NCI-H1105 (cell line): ENCODE measurements around the gene ADAMTS2.

Source experiments
- DNase-seq: peaks from one replicate; lab custom pipeline; 2025; lab: John Stamatoyannopoulos, UW

The ADAMTS2 gene

DNA sequence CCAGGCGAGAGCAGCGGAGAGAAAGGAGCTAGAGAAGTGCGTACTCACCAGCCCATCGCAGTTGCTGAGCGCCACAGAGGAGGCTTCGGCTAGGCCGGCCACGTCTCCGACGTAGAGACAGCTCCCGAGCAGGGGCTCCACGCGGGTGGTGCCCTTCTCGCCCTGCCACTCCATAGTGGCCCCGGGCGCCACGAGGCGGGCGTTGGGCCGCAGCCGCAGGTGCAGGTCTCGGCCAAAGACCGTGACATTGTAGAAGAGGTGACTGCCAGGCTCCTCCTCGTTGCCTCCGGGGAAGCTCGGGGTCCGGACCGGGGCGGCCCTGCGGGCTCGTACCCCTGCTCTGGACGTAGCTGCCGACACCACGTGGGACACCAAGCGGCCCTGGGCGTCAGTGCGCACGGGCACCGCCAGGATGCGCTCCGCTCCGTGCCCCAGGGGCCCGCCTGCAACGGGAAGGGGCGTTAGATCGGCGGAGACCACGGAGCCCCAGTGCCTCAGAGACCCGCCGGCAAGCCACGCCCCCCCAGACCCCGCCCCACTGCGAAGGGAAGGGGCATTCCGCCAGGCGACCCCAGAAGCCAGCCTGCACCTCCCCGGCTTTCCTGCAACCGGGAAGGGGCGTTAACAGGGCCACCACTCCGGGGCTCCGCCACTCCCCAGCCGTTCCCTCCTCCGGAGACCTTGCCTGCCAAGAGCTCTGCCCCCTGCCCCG, 1.4 kb downstream of the ADAMTS2 start:
- DNase-seq: no peak

DNA sequence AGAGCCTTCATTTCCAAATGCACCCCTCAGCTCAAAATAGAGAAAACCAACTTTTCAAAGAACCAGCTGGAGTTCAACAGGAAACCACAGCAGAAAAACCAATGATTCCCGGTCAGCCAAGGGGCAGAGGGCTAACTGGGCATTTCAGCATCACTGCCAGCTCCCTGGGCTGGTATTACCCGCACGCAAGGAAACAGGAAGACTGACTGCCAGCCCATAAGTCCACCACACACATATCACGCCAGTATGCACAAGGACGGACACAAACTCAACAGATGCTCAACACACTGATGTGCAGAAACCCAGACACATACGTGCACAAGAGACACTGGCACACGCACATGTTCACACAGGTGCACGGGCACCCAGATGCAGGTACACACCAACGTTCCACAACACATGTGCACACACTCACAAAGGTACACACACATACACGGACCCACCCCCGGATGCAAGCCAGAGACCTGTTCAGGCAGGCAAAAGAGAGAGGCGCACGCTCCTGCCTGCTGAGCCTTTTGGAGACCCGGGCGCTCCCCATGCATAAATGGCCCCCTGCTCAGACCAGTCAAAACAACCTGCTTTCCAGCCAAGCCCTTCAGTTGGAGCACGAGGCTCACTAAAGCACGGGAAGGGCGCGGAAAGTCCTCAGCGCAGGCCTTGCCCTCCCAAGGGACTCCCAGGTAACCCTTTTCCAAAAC, 2.1 kb downstream of the ADAMTS2 start:
- DNase-seq: no peak

DNA sequence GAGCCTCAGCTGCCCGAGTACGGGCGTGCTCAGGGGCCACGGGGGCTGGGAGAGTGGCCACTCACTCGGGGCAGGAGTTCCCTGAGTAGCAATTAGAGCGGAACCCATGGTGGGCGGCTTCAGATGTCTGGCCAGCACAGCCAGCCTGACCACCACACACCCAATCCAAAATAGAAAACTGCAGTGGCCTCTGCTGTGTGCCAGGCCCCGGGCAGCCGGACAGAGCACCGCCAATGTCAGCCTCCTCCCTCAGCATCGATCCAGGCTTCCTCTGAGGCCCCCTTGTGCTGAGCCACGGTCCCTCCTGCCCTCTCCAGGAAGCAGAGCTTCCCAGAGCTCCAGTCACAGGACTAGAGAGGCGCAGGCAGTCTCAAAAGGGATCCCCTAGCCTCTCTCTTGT, 2.7 kb downstream of the ADAMTS2 start:
- DNase-seq: no peak

DNA sequence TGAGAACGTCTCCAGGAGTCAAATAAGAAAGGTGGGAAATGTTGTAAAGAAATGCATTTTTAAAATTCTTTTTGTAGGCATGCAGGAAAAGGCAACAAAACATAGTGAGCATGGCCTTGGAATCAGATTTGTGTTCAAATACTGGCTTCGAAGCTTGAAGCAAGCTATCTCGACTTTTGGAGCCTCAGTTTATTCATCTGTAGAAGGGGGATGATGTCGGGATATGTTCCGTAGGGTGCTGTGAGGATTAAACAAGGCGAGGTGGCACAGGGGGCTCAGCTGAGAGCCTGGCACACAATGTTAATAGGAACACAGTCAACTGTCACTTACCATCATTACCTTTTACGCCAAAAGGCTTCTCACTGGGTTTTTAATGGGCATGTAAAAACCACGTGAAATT, 4.8 kb downstream of the ADAMTS2 start:
- DNase-seq: no peak

DNA sequence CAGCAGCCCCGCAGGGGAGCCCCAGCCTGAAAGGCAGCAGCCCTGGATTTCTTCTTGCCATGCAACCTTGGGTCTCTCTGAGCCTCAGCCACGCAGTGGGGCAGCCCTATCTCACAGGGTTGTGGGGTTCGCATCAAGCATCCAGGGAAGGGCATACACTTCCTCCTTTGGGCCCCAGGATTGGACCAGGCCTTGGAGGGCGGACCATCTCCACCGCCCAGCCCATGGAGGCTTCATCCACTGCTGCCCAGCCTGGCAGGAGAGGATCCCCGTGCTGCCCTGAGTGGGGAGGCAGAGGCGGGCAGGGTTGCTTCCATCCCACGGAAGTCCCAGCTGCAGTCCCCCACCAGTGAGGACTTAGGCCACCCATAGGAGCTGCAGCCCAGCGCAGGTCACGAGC, 5.3 kb downstream of the ADAMTS2 start:
- DNase-seq: no peak

DNA sequence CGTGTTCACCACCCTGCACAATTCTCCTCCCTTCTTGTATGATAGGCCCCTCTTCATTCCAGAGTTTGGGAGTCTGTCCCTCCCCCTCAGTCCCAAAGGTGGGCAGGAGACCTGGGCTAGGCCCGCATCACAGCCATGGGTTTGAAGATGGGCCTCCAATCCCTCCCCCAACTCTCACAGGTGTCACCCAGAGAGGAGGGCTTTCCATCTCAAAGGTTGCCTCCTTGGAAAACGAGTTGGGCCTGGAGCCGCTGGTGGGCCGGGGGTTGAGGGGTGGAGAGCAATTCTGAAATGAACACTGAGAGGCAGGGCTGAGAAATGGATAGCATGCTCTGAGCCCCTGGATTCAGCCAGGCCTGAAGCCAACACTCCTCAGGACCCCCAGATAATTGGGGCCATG, 6.2 kb downstream of the ADAMTS2 start:
- no peak for DNase-seq

DNA sequence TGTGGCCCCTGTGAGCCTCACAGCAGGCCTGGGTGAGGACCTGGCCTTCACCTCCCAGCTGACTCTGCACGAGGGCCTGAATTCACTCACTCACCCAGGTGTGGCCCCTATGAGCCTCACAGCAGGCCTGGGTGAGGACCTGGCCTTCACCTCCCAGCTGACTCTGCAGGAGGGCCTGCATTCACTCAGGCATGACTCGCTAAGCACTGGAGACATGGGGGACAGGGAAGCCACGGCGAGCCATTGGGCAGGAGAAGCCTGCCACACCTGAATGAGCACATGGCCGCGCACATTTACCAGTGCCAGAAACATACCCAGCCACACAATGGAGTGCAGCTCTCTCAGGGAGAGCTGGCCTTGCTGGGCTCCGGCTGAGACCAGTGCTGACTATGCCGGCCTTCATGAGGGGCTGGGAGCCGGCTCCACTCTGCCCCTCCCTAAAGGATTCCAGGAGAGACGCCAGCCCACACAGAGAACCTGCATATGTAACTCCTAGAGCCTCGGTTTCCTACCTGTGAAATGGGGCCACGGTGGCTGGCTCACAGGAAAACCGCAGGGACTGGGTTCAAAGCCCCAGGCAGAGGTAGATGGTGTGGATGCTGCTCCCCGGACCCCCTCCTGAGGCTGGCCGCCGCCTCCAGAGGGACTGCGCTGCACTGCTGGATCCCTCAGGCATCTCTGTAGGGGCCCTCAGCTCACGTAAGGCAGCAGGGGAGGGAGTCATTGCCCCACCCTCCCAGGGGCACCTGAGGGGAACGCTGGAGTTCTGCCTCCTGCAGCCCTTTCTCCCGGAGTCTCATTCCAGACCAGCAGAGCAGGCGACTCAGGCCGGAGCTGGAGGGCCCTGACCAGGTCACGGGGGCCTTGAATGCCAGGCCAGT, 7.2 kb downstream of the ADAMTS2 start:
- DNase-seq: no peak

DNA sequence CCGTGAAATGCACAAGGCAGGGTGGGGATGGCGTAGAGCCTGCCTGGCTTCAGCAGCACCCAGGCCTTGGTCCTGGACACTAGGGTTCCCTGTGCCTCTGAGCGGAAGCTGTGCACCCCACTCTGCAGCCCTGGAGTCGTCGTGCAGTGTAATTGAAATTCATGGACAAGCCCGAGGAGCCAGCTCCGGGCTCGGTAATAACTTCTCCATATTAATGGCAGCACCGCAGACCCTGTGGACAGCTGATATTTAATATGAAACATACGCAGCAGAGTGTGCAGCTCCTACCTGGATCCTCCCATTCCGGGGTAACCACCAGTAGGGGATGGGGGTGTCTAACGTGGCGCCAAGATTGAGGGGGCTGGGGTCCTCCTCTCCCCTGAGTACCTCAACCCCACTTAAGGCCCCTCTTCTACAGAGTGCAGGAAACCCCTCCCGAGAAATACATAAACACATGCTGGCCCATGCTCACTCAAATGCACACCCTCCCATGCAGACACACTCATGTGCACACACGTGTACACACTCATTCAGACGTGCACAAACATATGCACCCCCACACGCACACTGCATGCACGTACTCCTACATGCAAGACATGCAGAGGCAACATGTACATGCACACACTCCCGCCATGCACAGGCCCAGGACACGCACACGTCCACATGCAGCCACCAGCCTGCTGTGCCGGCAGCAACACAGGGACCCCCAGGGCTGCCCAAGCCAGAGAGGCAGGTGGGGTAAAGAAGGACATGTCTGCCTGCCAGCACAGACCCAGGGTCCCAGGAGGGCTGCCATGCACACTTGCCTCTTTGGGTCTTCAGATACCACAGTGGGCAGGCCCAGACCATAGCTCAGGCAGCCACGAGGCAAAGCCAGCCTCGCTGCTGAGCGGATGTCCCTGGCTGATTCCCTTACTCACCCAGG, 8.1 kb downstream of the ADAMTS2 start:
- DNase-seq: no peak

DNA sequence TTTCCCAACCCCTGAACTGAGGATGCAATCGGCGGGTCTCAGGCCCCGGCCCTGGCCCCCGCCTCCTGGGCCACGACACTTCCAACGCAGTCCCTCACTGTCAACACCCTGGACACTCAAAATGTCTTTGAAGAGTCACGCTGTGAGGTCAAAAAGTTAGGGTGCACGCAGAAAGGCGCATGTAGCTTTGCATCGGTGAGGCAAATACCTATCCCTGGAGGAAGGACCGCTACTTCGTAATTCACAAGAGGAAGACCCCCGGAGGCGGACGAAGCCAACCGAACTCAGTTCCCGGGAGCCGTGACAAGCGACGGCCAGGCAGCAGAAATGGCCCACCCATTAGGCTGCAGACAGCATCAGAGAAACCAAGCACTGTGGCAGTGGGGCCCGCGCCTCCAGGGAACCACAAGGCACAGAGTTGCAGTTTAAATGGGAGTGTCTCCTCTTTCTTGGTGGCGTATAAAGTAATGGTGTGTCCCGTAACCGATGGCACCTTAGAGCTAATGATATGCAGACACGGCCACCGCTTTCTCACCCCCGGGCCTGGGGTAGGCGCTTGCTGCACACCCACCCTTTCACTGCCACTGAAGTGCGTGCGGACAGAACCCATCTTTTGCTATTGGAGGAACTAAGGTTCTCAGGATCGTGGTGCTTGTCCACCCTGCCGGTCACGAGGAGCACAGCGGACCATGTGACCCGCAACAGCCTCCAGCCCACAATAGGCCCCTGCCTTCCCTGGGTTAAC, 9.0 kb downstream of the ADAMTS2 start:
- DNase-seq: no peak

DNA sequence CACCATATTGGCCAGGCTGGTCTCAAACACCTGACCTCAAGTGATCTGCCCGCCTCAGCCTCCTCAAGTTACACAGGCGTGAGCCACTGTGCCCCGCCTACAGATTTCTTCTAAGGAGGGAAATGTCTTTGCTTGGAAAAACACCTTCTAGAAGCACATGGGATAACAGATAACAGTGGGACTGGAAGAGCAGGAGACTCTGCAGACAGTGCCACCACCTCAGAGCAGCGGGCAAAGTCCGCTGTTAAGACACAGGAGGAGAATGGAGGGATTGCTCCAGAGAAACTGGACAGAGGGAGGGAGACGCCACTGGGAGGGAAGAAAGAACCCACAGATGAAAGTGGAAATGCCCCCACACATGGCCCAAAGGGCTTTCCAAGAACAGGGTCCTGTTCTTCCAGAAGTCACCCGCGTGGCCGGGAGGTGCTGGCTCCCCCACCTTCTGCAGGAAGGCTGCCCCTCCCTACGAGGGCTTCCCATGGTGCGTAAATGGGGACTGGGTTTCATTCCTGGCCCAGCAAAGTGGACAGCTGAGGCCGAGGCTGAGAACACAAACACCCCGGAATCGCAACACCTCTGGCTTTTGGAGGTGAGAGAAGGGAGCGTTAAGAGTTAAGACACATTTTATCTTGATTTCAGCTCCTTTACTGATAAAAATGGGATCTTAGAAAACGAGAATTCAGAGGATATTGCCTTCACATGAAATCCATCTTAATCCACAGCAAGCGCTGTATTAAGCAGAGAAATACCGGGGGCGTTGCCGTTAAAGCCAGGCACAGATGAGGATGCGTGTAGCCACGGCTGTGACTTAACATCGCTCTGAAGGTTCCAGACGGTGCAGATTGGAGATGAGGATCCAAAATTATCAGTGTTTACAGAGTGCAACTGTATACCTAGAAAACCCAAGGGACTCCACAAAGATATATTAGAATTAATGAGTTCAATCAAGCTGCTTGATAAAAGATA, 11.2 kb downstream of the ADAMTS2 start:
- DNase-seq: no peak

DNA sequence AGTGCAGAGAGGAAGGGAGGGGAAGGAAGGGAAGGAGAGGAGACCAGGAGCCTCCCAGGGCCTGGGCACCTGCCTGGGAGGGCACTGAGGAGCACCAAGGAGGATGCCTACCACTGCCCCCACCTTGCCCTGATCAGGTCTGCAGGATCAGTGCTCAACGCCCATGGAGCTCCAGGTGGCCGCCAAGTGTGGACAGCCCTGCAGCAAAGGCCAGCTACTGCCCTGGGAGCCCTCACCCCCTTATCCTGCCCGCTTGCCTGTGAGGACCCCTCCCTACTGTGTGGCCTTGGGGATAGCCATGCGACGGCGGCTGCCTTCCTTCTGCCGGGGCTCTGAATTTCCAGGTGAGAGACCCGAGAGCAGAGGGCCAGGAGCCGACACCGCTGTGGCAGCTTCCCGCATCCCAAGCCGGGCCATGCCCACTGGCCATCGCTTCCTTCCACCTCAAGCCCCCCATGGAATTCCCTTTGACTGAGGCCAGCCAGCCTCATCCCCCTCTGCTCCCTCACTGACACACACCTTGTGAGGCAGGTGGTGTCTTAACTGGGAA, 12.4 kb downstream of the ADAMTS2 start:
- DNase-seq: no peak

DNA sequence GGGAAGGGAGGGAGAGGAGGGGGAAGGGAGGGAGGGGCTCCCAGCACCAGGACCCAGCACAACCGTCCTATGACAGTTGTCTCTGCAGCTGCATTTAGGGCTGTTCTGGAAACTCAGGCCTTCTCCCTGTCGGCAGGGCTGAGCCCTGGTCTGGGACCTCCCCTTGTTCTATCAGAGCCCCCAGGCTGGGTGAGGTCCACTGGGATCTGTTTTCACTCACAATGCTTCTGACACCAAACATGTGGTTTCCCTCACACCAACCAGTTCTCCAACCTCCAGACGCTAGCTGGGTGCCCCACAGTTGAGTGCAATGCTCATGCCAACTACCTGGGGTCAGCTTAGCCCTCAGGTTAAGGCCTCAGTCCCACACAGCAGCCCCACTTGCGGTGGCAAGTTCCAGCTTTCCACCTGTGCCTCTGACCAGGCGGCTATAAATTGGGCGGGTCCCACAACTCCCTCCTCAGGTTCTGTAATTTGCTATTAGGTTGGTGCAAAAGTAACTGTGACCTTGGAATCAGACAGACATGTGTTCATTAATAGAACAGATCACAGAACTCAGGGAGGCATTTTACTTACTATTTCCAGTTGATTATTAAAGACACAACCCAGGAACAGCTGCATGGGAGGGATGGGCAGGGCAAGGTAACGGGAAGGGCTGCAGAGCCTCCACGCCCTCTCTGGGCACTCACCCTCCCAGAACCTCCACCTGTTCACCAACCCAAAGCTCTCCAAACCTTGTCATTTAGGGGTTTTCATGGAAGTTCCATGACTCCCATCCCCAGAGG, 13.5 kb downstream of the ADAMTS2 start:
- DNase-seq: no peak

DNA sequence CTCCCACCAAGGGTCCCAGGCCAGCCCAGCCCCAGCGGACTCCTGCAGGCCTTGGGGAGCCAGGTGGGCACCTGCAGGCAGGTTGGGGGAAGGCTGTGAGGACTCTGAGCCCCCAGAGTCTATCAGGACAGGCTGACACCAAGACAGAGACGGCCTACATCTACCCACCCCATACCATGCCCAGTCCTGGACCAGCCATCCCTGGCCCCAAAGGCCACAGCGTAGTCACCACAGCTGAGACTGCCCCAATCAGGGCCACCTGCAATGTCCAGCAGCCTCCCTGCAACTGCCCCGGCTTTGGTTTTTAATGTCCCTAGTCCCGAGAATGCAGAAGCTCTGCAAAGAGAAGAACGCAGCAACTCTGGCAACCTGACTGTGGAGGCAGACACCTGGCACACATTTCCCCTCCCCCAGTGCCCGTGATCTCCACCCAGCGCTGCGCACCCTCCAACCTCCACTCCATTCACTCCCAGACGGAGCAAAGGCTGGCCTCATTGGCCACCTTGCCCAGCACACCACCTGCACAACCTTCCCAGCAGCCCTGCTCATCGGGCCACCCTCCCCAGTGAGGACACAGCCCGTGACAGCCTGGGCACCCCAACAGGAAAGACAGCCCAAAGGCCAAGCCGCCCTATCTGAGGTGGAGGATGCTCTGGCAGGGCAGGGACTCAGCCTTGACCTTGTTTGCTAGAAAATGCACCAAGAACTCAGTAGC, 14.9 kb downstream of the ADAMTS2 start:
- DNase-seq: no peak

DNA sequence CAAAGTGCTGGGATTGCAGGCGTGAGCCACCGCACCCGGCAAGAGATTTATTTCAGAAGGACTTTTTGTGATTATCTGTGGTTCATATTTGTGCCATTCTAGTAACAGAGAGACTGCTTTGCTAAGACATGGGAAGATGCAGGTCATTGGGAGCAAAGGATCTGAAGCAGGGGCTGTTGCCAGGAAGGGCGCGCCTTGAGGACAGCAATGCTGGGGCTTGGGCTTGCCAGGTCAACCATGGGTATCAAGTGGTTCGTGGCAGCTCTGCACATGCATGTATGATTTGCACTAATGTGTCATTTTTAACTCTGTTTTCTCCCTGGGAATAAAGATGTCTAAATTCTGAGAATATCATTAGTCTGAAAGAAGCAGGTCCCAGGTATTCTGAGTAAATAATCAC, 17.0 kb downstream of the ADAMTS2 start:
- DNase-seq: no peak

DNA sequence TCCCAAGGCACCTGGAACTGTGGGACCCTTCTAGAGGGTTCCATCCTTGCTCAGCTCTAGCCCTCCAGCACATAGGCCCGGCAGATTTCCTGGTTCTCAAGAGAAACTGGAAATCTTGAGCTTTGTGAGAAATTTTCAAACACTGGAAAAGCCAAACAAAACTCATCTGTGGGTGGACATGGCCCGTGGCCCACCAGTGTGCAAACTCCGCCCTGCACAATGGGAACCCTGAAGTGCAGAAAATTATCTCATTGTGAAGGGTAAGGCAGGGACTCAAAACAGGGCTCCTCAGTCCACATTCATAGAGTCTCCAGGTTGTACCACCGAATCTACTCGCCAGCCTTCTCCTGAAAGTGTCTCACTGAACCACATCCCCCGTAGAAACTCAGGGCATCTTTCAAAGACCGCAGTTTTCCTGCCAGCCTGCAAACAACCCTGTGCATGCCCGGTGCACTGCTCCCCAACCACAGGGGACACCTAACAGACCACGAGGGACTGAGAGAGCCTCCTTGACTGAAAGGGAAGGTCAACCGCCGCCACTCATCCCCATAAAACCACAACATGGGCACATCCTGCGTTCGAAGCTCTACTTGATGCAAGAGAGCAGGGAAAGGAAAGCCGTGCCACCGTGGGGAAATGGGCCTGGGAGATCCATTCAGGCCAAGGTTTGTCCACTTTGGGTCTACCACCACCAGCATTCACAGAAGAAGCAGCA, 18.1 kb downstream of the ADAMTS2 start:
- DNase-seq: no peak

DNA sequence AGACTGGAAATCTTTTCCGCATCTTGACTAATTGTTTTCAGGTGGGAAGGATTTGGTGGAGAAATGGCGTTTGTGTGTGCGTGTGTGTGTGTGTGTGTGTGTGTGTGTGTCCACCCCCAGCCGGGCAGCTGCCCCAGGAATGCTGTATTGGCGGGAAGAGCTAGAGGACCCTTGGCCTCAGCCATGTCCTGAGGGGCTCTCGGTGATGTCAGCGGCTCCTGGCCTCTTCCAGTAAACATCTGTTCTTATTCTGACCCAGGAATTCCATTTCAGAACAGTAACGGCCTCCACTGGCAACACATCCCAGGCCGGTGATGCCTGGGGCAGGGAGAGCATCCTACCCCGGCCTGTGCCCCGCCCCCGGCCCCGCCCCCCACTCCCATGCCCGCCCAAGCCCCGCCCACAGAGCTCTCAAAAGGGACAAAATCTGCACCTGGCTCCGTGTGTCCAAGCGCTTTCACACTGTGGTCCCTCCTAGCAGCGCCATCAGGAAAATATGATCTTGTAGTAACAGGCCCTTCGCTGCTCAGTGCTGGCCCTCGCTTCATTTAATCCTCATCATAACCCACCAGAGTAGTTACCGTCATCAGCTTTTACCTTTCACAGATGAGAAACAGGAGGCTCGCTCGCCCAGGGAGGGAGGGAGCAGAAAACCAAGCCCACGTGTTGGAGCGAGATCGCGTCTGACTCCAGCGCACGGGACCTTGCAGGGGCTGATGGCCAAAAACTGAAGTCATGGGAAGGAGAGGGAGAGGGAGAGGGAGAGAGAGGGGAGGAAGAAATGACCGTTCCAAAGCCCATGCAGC, 18.9 kb downstream of the ADAMTS2 start:
- no peak for DNase-seq
